ENCODE data around the gene NUP205.

The NUP205 gene

GRCh38 chr7:135658564-135658963 is 100.8 kb downstream of the NUP205 start:
- TF ChIP-seq CTCF (IDR thresholded peaks at IDR 0.05; ENCODE audit: low read length, missing control alignments), result no peak
- H3K4me3 ChIP-seq (replicated peaks; ENCODE audit: low read depth, low read length), result no peak overlapping the region
- DNase-seq (ENCODE audit: low read depth), result no peak

- no peak overlapping the region for H3K4me3 ChIP-seq (replicated peaks; ENCODE audit: low read depth, low read length)
- no peak for TF ChIP-seq CTCF (IDR thresholded peaks at IDR 0.05; ENCODE audit: low read length, missing control alignments)
- DNase-seq (ENCODE audit: low read depth), result peak; percentile 41
Observed at GRCh38 chr7:135659159-135659846, 101.6 kb downstream of the NUP205 start.

GRCh38 chr7:135661311-135662122 is 103.8 kb downstream of the NUP205 start:
- TF ChIP-seq CTCF (IDR thresholded peaks at IDR 0.05; ENCODE audit: low read length, missing control alignments), result no peak
- peak overlapping the region; percentile 98 for H3K4me3 ChIP-seq (replicated peaks; ENCODE audit: low read depth, low read length)
- DNase-seq (ENCODE audit: low read depth), result no peak

GRCh38 chr7:135662123-135662372 is 104.3 kb downstream of the NUP205 start:
- TF ChIP-seq CTCF (IDR thresholded peaks at IDR 0.05; ENCODE audit: low read length, missing control alignments), result no peak
- H3K4me3 ChIP-seq (replicated peaks; ENCODE audit: low read depth, low read length), result peak overlapping the region; percentile 98
- no peak for DNase-seq (ENCODE audit: low read depth)

- peak within 1 kb of the TSS; percentile 98 for H3K4me3 ChIP-seq (replicated peaks; ENCODE audit: low read depth, low read length)
- peak; percentile 97 for DNase-seq (ENCODE audit: low read depth)
- TF ChIP-seq CTCF (IDR thresholded peaks at IDR 0.05; ENCODE audit: low read length, missing control alignments), result peak; percentile 49
Observed at GRCh38 chr7:135662373-135663114, 104.8 kb downstream of the NUP205 start, which contains the start of gene STMP1. Gene STMP1, plus strand, starts transcription at chr7:135662514.

GRCh38 chr7:135664046-135664589 is 106.4 kb downstream of the NUP205 start:
- peak overlapping the region; percentile 98 for H3K4me3 ChIP-seq (replicated peaks; ENCODE audit: low read depth, low read length)
- no peak for TF ChIP-seq CTCF (IDR thresholded peaks at IDR 0.05; ENCODE audit: low read length, missing control alignments)
- DNase-seq (ENCODE audit: low read depth), result no peak
